ENCODE results near the gene SMYD3.

The SMYD3 gene

GRCh38 chr1:245873883-245874671 is 633.0 kb downstream of the SMYD3 start:
- no peak overlapping the region for H3K27ac Mint-ChIP-seq
- no peaks in the 10 kb centered on the region for H3K9me3 Mint-ChIP-seq
- no peak overlapping the region for H3K4me3 Mint-ChIP-seq
- no peaks in the 10 kb centered on the region for H3K4me1 Mint-ChIP-seq (ENCODE audit: low read depth)
- H3K36me3 Mint-ChIP-seq (ENCODE audit: low read depth) = peaks cover 11% of the 10 kb centered on the region
- H3K27me3 Mint-ChIP-seq = no peaks in the 10 kb centered on the region

DNA sequence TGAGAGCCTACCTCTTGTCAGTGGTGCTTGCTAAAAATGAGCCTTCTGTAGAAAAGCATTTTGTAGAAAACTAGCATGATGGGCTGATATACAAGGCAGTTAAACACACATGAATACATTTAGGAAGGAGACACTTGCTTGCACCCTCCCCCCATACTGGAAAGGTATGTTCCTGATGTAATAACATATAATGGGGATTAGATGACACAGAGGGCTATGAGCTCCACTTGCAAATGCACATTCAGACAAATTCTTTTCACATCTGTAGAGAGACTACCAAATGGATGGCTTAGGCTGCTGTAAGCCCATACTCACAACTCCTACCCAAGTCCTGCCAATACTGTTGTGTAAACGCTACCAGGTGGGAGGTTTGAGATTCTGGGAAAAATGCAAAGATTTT is 634.0 kb downstream of the SMYD3 start:
- Mint-ChIP-seq H3K36me3 (ENCODE audit: low read depth) (peaks cover 11% of the 10 kb centered on the region), H3K27ac (no peak overlapping the region), H3K4me1 (ENCODE audit: low read depth) (no peaks in the 10 kb centered on the region), H3K4me3 (no peak overlapping the region), H3K9me3 (no peaks in the 10 kb centered on the region), H3K27me3 (no peaks in the 10 kb centered on the region)

GRCh38 chr1:245872475-245872874 is 634.6 kb downstream of the SMYD3 start:
- H3K4me1 Mint-ChIP-seq (ENCODE audit: low read depth) = no peaks in the 10 kb centered on the region
- peaks cover 11% of the 10 kb centered on the region for H3K36me3 Mint-ChIP-seq (ENCODE audit: low read depth)
- no peak overlapping the region for H3K4me3 Mint-ChIP-seq
- no peaks in the 10 kb centered on the region for H3K9me3 Mint-ChIP-seq
- no peaks in the 10 kb centered on the region for H3K27me3 Mint-ChIP-seq
- H3K27ac Mint-ChIP-seq = no peak overlapping the region

GRCh38 chr1:245871915-245872314 is 635.2 kb downstream of the SMYD3 start:
- Mint-ChIP-seq H3K4me1 (ENCODE audit: low read depth) (no peaks in the 10 kb centered on the region), H3K9me3 (no peaks in the 10 kb centered on the region), H3K4me3 (no peak overlapping the region), H3K36me3 (ENCODE audit: low read depth) (peaks cover 11% of the 10 kb centered on the region), H3K27me3 (no peaks in the 10 kb centered on the region), H3K27ac (no peak overlapping the region)

DNA sequence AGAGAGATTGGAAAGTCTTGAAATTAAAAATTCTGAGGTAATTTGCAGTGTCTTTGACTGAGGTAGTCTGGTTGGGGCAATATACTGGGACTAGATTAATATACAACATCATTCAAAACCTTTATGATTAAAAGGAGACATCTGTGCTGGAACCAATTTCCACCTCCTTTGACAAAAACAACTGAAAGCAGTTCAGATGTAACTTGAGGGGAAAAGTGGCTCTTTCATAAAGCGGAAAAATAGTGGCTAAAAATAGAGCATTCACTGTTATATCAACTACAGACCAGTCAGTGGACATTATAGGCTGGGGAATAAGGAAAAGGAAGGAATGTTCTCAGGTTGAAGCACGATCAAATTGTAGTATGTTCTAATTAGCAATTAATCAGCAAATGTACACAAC is 635.9 kb downstream of the SMYD3 start:
- no peaks in the 10 kb centered on the region for H3K4me1 Mint-ChIP-seq (ENCODE audit: low read depth)
- no peaks in the 10 kb centered on the region for H3K9me3 Mint-ChIP-seq
- H3K27ac Mint-ChIP-seq = no peak overlapping the region
- H3K27me3 Mint-ChIP-seq = no peaks in the 10 kb centered on the region
- H3K36me3 Mint-ChIP-seq (ENCODE audit: low read depth) = peaks cover 11% of the 10 kb centered on the region
- no peak overlapping the region for H3K4me3 Mint-ChIP-seq

DNA sequence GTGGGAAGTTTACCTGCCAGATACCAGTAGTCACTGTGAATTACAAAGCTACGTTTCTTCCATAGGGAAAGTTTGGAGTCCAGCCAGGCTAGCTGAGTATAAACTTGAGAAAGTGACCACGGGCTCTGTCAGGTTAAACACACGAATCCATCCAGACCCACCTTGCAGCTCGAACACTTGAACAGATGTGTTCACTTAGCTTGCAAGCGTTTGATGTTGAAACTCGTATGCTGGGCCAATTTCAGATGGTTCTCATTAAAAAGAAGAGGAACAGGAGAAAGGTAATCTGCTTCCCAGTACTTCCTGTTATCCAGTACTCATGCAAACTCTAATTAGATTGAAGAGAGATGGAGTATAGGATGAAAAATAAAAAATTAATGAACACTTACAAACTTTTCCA is 636.4 kb downstream of the SMYD3 start:
- Mint-ChIP-seq H3K27ac (no peak overlapping the region), H3K36me3 (ENCODE audit: low read depth) (peaks cover 11% of the 10 kb centered on the region), H3K4me1 (ENCODE audit: low read depth) (no peaks in the 10 kb centered on the region), H3K4me3 (no peak overlapping the region), H3K27me3 (no peaks in the 10 kb centered on the region), H3K9me3 (no peaks in the 10 kb centered on the region)

DNA sequence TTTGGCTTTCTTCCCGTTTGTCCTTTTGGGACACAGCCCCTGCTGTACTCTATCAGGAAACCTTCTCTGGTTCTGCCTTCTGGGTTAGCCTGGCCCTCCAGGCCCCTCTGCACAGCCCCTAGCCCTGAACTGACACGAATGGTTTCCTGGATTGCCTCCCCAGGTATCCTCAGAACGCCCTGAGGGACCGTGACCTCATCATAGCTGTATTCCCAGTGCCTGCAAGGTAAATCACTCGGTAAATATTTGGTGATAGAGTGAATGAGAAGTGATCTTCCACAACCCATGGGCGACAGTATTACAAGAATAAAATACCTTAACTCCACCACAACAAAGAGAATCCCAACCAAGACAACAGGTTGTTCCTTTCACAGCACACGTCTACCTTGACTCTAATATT is 637.2 kb downstream of the SMYD3 start:
- Mint-ChIP-seq H3K36me3 (ENCODE audit: low read depth) (peaks cover 11% of the 10 kb centered on the region), H3K27me3 (no peaks in the 10 kb centered on the region), H3K4me1 (ENCODE audit: low read depth) (no peaks in the 10 kb centered on the region), H3K27ac (no peak overlapping the region), H3K4me3 (no peak overlapping the region), H3K9me3 (no peaks in the 10 kb centered on the region)

DNA sequence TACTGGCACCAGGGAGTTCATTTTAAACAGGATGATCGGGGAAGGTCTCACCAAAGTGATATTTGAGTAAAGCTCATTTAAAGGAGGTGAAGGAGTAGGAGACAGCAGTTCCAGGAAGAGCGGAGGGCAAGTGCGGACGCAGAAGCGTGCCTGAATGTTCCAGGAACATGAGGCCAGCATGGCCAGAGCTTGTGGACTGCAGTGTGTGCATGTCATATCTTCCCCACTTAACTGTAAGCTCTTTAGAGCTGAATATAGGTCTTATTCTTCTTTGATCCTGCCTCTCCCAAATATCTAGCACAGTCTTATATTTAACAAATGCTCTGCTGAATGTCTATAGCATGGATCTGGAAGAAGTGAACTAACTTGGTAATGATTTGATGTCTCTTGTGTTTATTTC is 639.3 kb downstream of the SMYD3 start:
- H3K4me1 Mint-ChIP-seq (ENCODE audit: low read depth) = no peaks in the 10 kb centered on the region
- H3K4me3 Mint-ChIP-seq = no peak overlapping the region
- no peaks in the 10 kb centered on the region for H3K27me3 Mint-ChIP-seq
- no peaks in the 10 kb centered on the region for H3K9me3 Mint-ChIP-seq
- peaks cover 15% of the 10 kb centered on the region for H3K36me3 Mint-ChIP-seq (ENCODE audit: low read depth)
- H3K27ac Mint-ChIP-seq = no peak overlapping the region

GRCh38 chr1:245864872-245865271 is 642.2 kb downstream of the SMYD3 start:
- H3K27ac Mint-ChIP-seq = no peak overlapping the region

GRCh38 chr1:245863566-245864184 is 643.4 kb downstream of the SMYD3 start:
- no peaks in the 10 kb centered on the region for H3K4me1 Mint-ChIP-seq (ENCODE audit: low read depth)
- no peak overlapping the region for H3K4me3 Mint-ChIP-seq
- H3K36me3 Mint-ChIP-seq (ENCODE audit: low read depth) = peaks cover 27% of the 10 kb centered on the region
- no peak overlapping the region for H3K27ac Mint-ChIP-seq
- H3K9me3 Mint-ChIP-seq = no peaks in the 10 kb centered on the region
- no peaks in the 10 kb centered on the region for H3K27me3 Mint-ChIP-seq

More at GRCh38 chr1:245864872-245865271, 642.2 kb downstream of the SMYD3 start:
- peaks cover 27% of the 10 kb centered on the region for H3K36me3 Mint-ChIP-seq (ENCODE audit: low read depth)
- no peaks in the 10 kb centered on the region for H3K27me3 Mint-ChIP-seq
- H3K9me3 Mint-ChIP-seq = no peaks in the 10 kb centered on the region
- H3K4me3 Mint-ChIP-seq = no peak overlapping the region
- no peaks in the 10 kb centered on the region for H3K4me1 Mint-ChIP-seq (ENCODE audit: low read depth)

DNA sequence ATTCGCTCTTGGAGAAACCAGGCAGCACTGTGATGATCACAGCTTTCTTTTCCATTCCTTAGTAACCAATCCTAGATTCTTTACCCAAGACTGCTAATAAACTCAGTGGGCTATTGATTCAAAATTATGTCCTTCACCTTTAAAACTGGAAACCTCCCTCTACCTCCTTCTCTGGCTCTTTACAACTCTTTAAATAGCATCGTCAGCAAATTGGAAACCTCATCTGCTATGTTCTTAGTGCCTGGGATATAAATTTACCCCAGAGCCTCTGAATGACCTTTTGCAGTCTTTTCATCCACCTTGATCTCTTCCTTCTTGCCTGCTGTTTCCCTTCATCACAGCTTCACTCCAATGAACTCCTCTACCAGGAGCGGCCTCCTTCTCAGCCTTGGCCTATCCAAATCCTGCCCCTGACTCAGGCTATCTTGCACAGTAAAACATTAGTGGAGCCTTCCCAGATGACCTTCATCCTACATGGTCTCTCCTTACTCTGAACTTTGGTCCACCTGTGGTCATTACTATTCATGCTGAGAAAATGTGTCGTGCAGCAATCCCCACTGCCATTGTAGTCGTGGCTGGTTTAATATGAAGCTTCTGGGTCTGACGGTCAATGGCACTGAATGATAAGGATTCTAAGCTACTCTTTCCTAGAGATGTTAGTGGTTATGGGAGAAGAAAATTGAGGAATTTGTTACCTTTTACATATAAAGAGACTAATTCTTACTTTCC is 644.1 kb downstream of the SMYD3 start:
- Mint-ChIP-seq H3K4me1 (ENCODE audit: low read depth) (no peaks in the 10 kb centered on the region), H3K36me3 (ENCODE audit: low read depth) (peaks cover 30% of the 10 kb centered on the region), H3K9me3 (no peaks in the 10 kb centered on the region), H3K27me3 (no peaks in the 10 kb centered on the region), H3K4me3 (no peak overlapping the region), H3K27ac (no peak overlapping the region)

DNA sequence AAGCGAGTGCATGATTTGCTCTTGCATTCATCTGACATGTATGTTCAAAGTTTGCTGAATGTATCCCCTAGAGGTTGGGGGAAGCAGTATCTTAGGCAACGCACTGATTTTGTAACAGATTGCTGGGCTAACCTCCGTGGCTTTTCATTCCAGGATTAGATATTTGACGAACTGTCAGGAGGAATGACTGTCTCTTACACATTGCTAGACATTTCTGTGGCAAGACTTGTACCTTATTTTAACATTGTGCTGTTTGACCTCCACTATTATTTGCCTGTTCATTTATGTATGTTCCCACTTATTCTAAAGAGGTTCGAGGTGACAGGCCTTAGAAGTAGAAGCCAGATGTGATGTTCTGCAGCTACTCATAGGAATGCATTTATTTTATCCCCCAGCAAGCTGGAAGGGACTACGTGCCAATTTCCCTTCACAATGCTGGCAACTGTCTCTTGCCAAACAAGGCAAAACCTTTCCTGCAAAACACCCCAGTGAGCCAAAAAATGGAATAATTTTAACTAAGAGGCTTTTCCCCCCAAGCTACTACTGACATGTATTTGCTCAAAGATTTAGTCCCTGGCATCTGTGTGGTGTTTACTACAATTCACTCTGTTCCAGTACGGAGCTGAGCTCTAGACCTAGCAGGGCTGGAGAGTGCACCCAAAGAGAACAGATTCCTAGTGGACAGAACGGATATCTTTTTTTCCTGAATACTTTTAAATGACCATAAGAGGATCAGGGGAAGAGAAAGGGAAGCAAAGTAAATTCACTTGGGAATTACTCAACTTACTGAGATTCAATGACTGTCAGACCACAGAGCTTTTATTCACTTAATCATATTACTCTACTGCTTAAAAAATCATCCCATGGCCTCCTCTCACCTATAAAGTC is 646.2 kb downstream of the SMYD3 start:
- peaks cover 45% of the 10 kb centered on the region for H3K36me3 Mint-ChIP-seq (ENCODE audit: low read depth)
- no peaks in the 10 kb centered on the region for H3K4me1 Mint-ChIP-seq (ENCODE audit: low read depth)
- no peak overlapping the region for H3K4me3 Mint-ChIP-seq
- no peak overlapping the region for H3K27ac Mint-ChIP-seq
- H3K27me3 Mint-ChIP-seq = no peaks in the 10 kb centered on the region
- H3K9me3 Mint-ChIP-seq = no peaks in the 10 kb centered on the region

- H3K27ac Mint-ChIP-seq = no peak overlapping the region
- no peaks in the 10 kb centered on the region for H3K27me3 Mint-ChIP-seq
- H3K4me3 Mint-ChIP-seq = no peak overlapping the region
- peaks cover 55% of the 10 kb centered on the region for H3K36me3 Mint-ChIP-seq (ENCODE audit: low read depth)
- H3K4me1 Mint-ChIP-seq (ENCODE audit: low read depth) = no peaks in the 10 kb centered on the region
- peaks cover 1% of the 10 kb centered on the region for H3K9me3 Mint-ChIP-seq
Observed at GRCh38 chr1:245859493-245860114, 647.5 kb downstream of the SMYD3 start.

DNA sequence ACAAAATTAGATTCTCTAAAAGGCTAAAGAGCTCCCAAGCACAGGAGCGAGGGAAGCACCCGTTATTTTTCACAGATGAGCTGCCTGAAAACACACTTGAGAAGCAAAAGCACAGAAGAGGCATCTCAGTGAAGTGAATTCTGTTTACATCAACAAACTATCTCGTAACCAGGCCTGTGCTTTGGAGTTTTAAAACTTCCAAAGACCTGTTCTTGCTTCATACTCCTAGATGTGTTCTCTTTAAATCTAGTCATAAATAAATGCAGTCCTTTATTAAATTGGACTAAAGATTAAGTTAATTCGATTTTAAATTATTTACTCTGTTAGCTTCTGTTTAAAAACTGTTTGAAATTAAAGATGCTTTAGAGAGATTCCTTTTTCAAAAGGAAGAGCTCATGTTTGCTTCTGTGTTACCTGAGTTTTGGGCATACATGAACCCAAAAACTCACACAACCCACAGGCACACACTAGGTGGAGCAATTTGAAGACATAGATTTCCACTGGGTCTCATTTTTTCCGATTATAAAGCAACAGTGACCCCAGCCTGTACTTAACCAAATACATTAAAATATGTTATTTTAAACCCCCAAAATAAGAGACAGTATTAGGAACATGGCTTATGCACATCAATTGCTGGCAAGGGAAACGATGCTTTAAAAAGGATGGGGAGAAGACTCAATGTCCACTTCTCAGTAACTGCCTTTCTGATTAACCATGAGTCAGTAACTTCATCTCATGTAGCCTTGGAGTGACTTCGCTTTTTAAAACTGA is 648.2 kb downstream of the SMYD3 start:
- H3K36me3 Mint-ChIP-seq (ENCODE audit: low read depth) = peaks cover 61% of the 10 kb centered on the region
- H3K4me1 Mint-ChIP-seq (ENCODE audit: low read depth) = no peaks in the 10 kb centered on the region
- no peaks in the 10 kb centered on the region for H3K27me3 Mint-ChIP-seq
- H3K27ac Mint-ChIP-seq = no peak overlapping the region
- H3K9me3 Mint-ChIP-seq = peaks cover 4% of the 10 kb centered on the region
- H3K4me3 Mint-ChIP-seq = no peak overlapping the region
